H1 (cell line): ENCODE data around the gene ILF3. TPM values are rescaled to one million over a fixed set of nuclear protein-coding genes. Genes with fewer than 3 reads are reported as not detected.

Source experiments
- CTCF ChIP-seq, 3 experiments: IDR thresholded peaks; 1 replicate in 2 of 3; 2 replicates in 1 of 3; pipeline versions ENCODE4 v1.5.1 to v1.6.1; 2011; ENCODE audit warnings: low read length in 3 of 3, mild to moderate bottlenecking in 3 of 3, inconsistent platforms in 2 of 3, low read depth in 1 of 3, moderate library complexity in 1 of 3; ENCODE audit not compliant: insufficient read depth in 1 of 3; ENCODE audit errors: control extremely low read depth in 1 of 3
- POU5F1 ChIP-seq: IDR thresholded peaks from 2 replicates; pipeline ENCODE4 v1.6.1; 2011; ENCODE audit warnings: low read depth, mild to moderate bottlenecking, low read length, moderate library complexity
- RAD21 ChIP-seq, 2 experiments: IDR thresholded peaks in 1 of 2; conservative IDR thresholded peaks in 1 of 2; 2 replicates each; pipeline ENCODE4 v1.6.1; 2011; ENCODE audit warnings: low read depth in 2 of 2, low read length in 2 of 2, improper control_type of control experiment in 1 of 2, inconsistent platforms in 1 of 2, mild to moderate bottlenecking in 1 of 2, moderate library complexity in 1 of 2
- polyA plus RNA-seq, 7 experiments: library from polyadenylated mRNA; depleted of rRNA in 3 of 7; stranded (reverse) in 5 of 7; unstranded in 2 of 7; fragments of >200 nt in 5 of 7; fragments of 200-250 nt in 2 of 7; gene quantifications; 1 replicate in 5 of 7; 2 replicates in 1 of 7; 4 replicates in 1 of 7; pipeline versions ENCODE4 v1.2.1 to v1.2.3, GENCODE V29; 2011 to 2013; ENCODE audit warnings: missing spikeins in 2 of 7, mixed read lengths in 2 of 7
- total RNA-seq: library from RNA; stranded (reverse); fragmentation: NEBNext Ultra II Directional; extraction: Animal tissue kit (Norgen Biotek cat#: 25700); gene quantifications from 2 replicates; pipeline ENCODE4 v1.2.1, GENCODE V29; 2021

ILF3 gene
- total and polyA plus RNA-seq, 2 of the 8 experiments (the other 6 are each of a cell fraction or from before 2014, with no cell fraction given), result 291 to 695 TPM

GRCh38 chr19:10699650-10700335 lies 45.6 kb downstream of the ILF3 start (continued):
- peak in 2 of 3 experiments; percentile 61 to 74; a peak in 3 of 4 replicates for TF ChIP-seq CTCF (IDR thresholded peaks at IDR 0.05; ENCODE audit: control extremely low read depth in 1 of 3, insufficient read depth in 1 of 3, low read depth in 1 of 3, low read length in 3 of 3)
- TF ChIP-seq POU5F1, result no peak
- TF ChIP-seq RAD21 (IDR thresholded peaks at IDR 0.05 in 1 of 2, conservative IDR thresholded peaks at IDR 0.05 in 1 of 2; ENCODE audit: low read depth in 2 of 2, low read length in 2 of 2), result peak; percentile 79 to 83
- TF ChIP-seq, all 59 proteins: peak for 5
